ENCODE measurements around the gene NR2F1. TPM values are rescaled to one million over a fixed set of nuclear protein-coding genes. Genes with fewer than 3 reads are reported as not detected.

NR2F1 gene
- total RNA-seq, 1 donor from 2014 or later, result 32.7 TPM

DNA sequence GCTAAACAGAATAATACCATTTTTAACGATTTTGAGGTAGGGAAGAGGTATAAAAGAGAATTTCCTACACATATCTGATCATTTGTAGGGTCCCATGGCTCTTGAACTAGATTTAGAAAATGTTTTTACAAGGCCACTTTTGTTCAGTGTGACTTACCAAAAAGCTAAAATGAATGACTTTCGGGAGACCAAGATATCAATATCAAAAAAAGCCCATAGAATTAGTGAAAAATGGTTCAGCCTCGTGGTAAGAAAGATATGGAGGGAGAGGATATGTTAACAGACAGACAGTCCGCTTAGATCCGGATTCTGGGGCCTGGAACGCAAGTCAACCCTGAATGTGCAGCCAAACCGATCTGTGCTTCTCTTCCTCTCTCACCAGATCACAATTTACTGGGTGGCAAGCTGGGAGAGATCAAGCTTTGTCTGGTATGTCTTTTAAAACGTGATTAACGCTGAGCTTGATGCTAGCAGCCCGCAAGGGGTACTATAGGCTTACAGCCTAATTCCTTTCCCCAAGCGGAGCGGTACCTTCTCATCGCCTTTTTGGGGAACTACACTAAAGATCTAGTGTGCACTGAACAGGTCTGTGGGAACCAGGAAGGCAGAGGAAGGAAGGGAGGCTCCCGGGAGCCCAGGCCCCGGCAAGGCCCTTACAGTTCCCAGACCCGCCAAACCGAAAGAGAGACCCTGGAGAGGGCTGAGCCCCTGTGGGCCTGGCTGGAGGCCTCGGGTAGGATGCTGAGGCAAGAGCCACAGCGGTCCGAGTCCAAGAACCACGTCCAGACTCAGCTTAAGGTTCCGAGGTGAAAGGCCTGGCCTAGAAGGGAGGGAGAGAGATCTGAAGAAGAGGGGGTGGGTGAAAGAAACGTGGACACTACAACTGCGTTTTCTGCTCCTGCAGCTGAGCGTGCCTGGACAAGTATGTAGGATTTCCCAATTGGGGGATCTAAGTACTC lies 4.9 kb upstream of the NR2F1 start:
- DNase-seq (ENCODE audit: low spot score), result peak; percentile 51

DNA sequence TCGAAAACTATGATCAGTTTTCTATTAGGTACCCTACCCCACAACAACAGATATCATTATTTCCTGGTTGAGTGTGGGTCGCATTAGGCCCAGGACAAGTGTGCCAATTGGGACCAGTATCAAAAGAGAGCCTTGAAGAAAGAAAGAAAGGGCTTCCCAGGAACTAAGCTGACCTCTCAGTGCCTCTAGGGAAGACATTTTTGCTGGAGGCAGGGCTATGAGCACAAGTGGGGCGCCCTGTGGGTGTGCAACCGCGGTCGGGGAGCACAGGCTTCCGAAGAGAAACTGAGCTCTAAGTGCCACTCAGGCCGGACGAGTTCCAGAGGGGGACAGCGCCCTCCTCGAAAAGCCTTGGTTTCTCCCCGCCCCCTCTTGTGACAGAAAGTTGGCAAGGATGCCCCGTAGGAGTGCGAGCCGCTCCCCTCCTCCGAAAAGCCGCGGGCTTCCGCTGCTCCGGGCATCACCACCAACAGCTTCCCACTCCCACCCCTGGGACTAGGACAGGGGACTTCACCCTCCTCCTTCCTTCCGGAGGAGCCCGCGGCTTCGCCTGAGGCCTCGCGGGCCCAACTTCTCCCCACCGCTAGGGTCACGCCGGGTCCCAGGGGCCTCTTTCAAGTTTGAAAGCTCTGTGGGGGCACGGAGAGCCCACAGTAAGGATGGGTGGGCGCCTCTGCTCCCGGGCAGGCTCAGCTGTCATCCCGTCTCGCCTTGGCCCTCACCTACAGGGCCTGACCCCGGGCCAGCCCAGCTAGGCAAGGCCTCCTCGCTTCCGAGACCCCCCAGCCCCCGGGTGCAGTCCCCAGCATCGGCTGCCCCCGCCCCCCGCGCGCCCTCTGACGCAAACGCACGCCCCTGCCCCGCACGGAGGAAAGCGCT lies 4.0 kb upstream of the NR2F1 start:
- peak; percentile 73 for DNase-seq (ENCODE audit: low spot score)

DNA sequence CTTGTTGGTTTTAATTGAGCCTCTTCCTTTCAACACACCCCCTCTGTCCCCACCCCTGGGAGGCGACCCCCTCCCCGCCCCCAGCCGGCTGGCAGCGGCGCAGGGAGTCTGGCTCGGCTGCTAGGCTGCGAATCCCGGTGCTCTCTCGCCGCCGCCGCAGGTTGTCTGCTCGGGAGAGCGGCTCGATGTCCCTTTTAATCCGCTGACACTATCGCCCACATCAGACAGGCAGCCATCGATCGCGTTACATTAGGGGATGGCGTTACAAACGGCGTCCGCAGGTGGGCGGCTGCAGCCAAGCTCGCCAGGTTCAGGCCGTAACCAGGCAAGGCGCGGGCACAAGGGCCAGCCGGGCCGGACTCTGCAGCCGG lies 3.3 kb upstream of the NR2F1 start:
- DNase-seq (ENCODE audit: low spot score), result no peak

DNA sequence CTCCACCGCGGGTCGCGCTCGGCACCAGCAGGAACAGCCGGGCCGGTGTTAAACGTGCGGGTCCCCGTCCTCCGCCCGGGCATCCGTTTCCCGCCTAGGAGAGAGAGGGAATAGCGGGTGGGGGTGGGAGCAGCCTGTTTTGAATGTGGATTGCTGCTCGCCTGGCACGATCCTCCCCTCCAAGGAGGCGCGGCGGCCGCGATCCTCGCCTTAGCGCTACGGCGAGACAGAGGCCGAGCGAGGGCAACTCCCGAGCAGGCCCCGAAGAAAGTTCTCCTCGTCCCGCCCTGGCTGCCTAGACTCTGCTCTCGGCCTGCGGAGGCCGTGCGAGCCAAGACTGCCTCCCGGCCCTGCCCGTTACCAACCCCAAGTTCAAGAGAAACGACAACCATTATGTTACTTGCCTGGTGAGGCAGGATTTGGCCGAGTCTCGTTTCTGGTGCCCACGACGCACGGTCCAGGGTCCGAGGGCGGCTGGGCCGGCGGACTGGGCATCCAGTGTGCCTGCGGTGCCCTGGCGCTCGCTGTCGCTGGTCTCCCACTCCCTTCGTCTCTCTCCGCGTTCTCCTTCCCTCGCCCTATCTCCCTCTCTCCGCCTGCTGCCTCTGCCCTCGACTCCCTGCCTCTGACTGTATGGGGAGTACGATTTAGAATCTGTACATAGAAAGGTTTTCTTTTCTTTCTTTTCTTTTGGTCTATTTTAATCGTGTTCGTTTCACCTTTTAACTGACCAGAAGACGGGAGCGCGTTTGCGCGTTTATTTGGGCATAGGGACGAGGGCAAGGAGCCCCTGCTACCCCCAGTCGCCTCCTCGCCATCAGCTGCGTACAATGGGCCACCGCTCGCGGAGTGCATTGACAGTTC lies 2.7 kb upstream of the NR2F1 start:
- DNase-seq (ENCODE audit: low spot score), result peak; percentile 54

DNA sequence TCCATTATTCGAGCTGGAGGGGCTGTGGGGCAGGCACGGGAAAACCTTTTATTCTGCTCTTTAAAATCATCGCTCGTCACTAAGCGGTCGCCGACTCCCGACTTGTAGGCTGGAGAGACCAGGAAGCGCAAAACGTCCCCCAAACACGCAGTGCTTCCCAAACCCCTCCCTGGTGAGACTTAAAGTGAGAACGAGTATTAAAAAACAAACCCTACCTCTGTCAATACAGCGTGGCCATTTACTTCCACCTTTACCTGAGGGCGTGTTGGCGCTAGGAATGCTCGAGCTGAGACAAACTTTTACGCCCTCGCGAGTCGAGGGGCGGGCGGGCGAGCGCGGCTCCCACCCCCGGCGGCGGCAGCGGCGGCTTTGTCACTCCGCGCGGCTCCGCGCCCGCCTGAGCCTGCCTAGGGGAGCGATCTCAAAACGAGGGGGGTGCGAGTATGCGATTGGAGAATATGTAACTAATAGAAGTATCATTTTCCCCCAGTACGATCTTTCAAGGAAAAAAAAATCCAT lies 2.0 kb upstream of the NR2F1 start, which contains the start of gene NR2F1-AS1:
Gene NR2F1-AS1, minus strand, starts transcription at position 293 of the 519 bp plus-strand sequence.
- DNase-seq (ENCODE audit: low spot score), result no peak

DNA sequence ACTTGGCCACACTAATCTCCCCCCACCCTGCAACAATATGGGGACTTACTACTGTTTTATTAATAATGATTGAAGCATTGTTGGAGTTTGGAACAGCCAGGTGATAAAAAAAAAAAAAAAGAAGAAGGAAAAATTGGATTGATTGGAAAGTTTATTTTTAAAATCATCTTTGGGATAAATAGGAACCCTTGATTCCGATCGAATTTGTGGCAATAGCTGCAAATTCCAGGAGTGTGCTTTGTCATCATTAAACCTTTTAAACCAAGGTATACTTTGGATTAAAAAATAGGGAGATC lies 907 bp upstream of the NR2F1 start:
- DNase-seq (ENCODE audit: low spot score), result no peak

DNA sequence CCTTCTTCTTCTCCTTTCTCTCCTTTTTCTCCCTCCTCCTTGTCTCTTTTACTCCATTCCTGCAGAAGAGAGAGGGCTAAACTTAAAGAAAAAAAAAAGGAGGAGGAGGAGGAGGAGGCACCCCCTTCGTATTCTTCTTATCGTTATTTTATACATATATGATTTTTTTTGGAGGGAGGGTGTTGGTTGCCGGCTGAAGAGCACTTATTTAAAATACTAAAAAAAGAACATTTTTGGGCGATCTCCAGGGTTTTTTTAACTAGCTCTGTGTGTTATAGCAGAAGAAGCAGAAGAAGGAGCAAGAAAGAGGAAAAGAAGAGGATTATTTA lies 381 bp downstream of the NR2F1 start:
- no peak for DNase-seq (ENCODE audit: low spot score)

DNA sequence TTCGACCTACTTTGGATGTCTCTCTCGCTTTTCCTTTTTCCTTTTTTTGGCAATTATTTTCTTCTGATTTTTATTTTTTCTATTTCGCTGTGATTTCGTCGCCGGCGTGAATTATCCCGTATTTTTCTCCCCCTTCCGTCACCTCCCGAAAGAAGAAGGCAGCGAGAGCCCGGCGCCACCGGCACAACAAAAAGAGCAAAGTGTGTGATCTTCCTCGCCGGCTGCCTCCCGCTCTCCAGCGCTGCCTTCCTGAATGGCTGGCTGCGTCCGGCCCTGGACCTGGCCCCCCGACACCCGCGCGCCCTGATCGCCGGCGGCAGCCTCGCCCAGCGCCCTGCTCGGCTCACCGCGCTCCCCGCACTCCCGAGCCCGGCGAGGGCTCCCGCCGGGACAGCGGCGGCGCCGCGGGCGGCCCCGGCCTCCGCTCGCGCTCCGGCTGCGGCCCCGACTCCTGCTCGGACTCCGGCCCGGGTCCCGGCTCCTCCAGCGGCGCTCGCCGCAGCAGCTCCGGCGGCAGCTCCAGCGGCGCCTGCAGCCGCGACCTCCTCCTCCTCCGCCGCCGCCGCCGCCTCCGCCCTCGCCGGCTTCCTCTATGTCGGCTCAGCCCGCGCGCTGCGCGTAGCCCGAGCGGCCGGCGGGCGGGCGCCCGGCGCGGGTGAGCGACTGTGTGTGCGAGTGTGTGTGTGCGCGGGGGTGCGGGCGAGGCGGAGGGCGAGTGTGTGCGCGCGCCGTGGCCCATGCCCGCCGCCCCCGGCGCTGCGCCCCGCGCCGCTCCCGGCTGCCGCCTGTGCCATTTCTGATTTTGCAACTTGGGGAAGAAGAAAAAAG lies 960 bp downstream of the NR2F1 start:
- DNase-seq (ENCODE audit: low spot score), result peak; percentile 60

DNA sequence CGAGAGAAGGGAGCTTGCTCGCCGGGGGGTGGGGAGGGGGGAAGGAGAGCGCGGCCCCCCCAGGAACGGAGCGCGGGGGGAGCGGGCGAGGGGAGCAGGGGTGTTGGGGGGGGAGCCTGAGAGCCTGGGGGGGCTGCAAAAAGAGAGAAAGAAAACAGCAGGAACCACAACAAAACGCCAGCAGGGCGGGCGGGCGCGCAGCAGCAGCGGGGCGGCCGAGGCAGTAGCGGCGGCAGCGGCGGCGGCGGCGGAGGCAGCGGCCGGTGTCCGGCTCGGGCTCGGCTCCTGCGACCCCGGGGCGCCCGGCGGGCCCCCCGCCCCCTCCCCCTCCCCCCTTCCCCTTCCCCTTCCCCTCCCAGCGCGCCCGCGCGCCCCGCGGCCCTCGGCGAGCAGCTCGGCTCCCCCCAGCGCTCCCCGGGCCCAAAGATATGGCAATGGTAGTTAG lies 1.6 kb downstream of the NR2F1 start:
- no peak for DNase-seq (ENCODE audit: low spot score)

DNA sequence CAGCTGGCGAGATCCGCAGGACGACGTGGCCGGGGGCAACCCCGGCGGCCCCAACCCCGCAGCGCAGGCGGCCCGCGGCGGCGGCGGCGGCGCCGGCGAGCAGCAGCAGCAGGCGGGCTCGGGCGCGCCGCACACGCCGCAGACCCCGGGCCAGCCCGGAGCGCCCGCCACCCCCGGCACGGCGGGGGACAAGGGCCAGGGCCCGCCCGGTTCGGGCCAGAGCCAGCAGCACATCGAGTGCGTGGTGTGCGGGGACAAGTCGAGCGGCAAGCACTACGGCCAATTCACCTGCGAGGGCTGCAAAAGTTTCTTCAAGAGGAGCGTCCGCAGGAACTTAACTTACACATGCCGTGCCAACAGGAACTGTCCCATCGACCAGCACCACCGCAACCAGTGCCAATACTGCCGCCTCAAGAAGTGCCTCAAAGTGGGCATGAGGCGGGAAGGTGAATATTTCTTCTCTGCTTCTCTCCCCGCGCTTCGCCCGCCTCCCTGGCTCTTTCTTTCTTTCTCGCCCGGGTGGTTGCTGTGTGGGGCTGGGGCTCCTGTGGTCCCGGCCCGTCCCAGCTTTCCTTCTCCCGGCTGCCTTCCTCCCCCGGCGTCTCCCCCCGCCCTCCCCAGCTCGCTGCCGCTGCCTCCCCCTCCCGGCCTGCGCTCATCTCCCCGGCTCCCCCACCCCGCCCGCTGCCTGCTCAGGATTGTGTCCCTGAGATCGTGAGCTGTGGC lies 2.2 kb downstream of the NR2F1 start:
- no peak for DNase-seq (ENCODE audit: low spot score)

DNA sequence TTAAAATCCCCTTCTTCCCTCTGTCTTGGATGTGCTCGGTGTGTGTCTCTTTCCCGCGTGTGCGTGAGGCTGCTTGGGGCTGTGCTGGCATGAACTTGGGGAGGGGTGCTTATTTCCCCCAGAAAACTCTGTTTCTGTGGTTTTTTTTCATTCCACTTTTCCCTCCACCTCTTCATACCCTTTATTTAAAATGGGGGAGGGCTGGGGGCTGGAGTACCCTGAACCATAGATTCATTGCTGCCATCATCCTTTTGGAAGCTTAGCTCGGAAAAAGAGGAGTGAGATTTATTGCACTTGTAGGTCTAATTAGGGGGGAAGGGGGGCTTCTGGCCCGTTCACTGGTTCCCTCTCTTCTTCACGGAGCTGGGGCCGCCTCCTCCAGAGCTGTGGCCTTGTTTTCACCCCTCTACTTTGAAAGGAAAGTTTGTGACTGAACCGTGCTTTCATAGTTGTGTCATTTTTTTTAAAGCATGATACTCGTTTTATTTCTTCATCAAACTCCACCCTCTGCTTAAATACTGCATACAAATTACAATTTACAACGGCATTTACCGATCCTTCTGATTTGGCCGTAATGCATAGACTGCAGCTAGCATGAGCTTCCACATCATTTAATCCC lies 2.9 kb downstream of the NR2F1 start:
- no peak for DNase-seq (ENCODE audit: low spot score)

DNA sequence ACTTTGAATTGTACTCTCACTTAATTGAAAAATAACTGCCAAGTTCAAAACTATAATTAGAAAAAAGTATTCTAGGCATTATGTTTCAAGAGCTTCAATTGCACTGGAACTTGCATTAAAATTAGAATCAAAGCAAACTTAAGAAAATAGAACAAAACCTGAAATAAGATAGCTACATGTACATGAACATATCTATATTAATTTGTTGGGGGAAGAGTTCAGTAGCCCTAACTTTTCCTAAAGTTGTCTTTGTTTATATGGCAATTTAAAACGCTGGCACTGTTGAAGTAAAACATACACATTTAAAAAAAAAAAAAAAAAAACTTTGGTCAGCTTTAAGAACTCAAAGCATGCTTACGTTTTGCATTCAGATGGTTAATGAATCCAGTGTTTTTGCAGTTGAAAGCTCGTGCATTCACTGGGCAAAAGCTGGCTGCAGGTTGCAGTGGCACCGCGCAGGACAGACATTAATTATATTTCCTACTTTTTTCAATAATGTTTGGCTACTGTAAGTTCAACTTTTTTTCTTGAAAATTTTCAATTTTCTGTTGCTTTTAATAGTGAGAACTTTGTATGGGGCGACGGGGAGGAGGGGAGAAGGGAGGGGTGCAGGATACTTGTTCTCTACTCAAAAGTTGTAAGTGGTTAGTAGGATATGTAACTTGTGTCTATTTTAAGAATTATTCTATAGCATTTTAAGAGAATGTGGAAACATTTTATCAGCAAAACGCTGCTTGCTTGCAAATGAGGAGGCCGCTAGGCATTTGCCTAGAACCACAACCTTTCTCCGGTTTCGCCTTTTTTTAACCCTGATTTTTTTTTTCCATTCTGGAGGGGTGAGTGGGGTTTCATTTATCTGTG lies 3.9 kb downstream of the NR2F1 start:
- no peak for DNase-seq (ENCODE audit: low spot score)

DNA sequence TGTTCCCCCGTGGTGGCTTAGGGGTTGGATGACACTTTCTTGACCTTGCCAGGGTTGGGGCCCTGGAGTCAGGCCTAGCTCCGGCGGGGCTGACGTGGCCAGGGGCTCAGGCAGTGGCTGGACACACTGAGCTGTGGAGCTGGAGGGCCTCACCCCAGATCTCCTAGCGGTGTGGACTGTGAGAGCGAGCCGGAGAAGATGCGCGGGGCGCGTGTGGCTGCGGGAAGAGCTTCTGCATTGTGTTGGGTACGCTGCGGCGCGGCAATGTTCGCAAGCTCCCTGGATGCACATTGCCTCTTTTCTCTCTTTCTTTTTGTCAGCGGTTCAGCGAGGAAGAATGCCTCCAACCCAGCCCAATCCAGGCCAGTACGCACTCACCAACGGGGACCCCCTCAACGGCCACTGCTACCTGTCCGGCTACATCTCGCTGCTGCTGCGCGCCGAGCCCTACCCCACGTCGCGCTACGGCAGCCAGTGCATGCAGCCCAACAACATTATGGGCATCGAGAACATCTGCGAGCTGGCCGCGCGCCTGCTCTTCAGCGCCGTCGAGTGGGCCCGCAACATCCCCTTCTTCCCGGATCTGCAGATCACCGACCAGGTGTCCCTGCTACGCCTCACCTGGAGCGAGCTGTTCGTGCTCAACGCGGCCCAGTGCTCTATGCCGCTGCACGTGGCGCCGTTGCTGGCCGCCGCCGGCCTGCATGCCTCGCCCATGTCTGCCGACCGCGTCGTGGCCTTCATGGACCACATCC lies 4.8 kb downstream of the NR2F1 start:
- no peak for DNase-seq (ENCODE audit: low spot score)

DNA sequence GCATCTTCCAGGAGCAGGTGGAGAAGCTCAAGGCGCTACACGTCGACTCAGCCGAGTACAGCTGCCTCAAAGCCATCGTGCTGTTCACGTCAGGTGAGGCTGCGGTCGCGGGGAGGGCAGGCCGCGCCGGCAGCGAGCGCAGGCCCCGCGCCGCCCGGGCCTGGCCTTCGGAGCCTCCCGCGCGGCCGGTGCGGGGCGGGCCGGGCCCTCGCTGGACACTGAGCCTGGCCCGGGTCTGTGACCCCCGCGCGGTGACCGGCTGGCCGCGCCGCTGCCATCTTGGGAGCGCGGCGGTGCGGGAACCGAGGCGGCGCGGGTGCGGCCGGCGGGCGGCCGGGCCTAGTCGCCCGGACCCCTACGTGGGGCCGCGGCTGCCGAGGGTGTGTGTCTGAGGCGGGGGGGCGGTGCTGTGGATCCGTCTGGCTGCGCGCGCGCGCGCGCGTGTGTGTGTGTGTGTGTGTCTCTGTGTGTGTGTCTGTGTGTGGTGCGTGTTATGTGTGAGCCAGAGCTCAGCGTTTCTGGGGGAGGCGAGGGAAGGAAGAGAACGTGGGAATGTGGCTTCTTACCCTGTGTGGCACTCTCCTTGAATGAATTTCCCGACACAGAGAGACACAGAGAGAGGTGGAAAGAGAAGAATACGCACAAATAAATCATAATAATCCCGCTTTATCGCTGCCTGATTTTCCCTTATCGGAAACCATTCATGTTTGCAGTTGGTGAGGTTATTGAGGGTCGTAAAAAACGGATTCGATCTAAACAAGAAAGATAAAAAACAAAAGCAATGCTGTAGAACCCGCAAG lies 5.5 kb downstream of the NR2F1 start:
- DNase-seq (ENCODE audit: low spot score), result no peak

DNA sequence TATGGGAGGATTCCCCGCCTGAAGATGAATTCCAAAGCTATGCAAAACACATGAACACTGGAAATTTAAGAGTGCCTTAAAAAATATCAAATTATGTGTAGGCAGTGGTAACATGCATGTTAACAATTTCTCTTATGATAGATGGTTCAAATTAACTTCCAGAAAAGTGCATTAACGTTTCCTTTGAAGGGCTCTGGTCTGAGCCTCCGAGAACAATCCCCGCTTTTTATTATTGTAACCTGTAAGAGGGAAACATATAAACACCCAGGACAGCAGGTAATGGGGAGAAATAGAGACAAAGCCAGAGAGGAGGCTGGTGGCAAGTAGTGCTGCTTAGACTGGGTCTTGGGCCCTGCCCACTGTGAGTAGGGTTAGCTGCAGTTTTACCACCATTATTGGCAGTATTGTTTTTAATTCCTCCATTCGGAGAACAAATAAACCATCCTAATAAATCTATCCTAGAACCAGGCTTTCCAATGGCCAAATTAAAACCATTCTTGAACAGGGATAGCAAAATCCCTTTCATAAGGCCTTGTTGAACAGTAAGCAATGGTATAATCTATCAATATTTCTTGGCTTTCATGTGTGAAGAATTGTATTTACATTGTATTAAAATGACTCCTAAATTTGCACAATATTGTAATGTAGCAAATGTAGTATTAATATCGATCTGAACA lies 6.3 kb downstream of the NR2F1 start:
- no peak for DNase-seq (ENCODE audit: low spot score)

DNA sequence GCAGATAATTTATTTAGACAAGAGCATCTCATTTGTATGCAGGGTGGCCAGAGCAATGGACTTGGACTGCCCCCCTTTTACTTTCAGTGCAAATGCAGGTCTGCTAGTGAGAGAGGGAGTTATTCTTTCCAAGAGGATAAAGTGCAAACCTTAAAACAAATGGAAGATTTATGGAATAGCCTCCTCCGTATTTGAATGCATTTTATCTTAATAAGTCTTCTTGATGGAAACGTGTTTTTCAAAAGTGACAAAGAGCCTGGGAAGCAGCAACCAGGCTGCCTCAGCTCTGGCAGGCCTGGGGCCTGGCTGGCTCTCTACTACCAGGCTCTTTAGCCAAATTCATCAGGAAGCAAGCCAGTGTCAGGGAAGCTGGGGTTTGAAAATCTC lies 6.8 kb downstream of the NR2F1 start:
- no peak for DNase-seq (ENCODE audit: low spot score)

Data from umbilical cord (tissue), 2 donors.